Umbilical cord (tissue), 2 donors: ENCODE measurements around the gene HOXC9. TPM values are rescaled to one million over a fixed set of nuclear protein-coding genes. Genes with fewer than 3 reads are reported as not detected.

Experiments
- DNase-seq: peaks from one replicate; pipeline ENCODE4 v3.0.0-alpha.2; 2015; ENCODE audit warnings: low spot score
- total RNA-seq: library from RNA; depleted of rRNA; stranded (reverse); fragments of >200 nt; gene quantifications from one replicate; pipeline ENCODE4 v1.2.3, GENCODE V29; 2014; ENCODE audit warnings: low replicate concordance; ENCODE audit not compliant: insufficient read depth

Gene HOXC9
- total RNA-seq, 1 donor from 2014 or later, result 10.4 TPM

DNA sequence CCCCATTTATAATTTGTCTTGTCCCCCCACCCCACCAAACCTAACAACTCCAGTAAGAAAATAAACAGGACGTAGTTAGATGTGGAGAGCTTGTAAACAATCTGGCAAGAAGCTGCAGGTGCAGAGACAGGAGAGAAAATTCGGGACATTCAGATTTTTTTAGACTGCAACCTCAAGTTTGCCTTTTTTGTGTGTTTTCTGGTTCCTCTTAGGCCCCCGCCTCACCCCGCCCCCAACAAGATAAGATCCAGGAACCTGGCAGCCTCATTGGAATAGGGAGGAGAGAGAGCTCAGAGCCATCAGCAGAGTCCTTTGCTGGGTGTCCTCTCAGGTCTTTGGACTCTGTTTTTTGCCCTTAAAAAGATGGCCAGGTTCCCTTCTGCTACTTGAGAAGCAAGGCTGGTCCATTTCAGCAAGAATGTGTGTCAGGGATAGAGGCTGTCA is 12.2 kb upstream of the HOXC9 start:
- DNase-seq, result peak; percentile 77

- DNase-seq, result no peak
These were observed 11.3 kb upstream of the HOXC9 start for GRCh38 chr12:53988541-53989226.

- DNase-seq, result peak; percentile 77
These were observed 10.5 kb upstream of the HOXC9 start for GRCh38 chr12:53989227-53990113.

DNA sequence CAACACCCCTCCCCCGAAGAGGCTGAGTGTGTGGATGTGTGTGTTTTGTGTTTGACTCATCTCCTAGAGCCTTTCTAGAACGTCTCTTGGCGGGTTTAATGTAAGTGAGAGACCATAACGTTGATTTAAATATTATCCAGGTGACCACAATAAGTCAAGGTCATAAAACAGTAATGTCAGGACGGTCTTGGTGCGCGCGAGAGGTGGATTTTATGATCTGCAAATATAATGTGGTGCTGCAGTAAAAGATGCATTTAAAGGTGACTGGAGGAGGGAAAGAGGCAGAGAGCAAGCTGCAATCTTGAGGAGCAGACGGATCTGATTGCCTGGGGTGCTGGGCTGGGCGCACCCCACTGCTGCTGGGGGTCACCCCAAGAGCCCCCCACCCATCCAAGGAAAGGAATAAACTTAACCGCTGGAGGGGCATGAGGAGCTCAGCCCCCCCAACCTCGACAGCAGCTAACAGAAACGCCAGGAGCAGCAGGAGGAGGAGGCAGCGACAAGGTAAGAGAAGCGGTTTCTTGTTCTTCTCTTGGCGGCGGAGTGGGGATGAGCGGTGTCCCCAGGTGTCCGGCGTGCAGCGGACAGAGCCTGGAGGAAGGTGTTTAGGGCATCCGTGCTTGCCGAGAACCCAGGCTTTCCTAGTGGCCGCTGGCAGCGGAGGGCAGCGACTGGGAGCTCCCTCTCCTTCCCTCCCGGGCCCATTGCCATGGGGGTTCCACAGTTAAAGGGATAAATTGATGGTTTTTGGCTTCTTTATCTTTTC is 9.5 kb upstream of the HOXC9 start:
- DNase-seq, result peak; percentile 47

DNA sequence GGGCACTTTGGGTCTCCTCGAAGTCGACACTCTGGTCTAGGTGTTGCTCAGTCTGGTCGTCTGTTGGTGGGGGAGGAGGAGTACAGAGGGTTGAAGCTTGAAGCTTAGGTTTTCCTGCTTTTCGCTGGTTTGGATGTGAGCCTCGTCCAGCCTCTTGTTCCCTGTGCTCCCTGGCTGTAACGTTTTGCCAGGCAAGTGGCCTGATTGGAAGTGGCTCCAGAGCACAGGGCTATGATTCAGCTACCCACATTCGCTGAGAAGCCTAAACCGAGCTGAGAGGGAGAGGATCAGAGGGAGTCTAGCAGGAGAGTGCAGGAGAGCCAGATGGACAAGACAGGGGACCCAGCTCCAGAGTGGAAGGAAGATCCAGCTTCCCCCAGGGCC is 8.9 kb upstream of the HOXC9 start:
- peak; percentile 64 for DNase-seq

DNA sequence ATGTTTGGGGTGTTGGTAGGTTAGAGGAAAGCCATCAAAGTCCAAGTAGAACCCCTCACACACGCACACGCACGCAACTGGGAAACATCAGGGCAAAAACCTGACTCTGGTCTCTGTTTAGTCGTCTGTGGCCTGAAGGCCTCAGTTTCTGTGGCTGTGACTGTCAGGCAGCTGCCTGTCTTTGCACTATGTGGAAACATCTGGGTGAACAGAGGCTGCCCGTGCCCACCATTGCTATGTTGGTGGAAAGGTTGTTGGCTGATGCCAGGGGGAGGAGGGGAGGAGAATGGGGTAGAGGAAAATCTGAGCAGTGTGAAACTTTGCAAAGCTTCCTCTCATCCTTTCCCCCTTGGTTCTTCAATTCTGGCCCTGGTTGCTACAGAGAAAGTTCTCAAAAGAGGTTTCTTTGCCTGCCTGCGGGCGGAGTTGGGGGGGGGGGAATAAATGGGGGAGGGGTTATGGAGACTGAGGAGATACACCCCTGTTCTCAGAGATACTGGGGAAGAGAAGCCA is 7.5 kb upstream of the HOXC9 start:
- DNase-seq, result no peak

DNA sequence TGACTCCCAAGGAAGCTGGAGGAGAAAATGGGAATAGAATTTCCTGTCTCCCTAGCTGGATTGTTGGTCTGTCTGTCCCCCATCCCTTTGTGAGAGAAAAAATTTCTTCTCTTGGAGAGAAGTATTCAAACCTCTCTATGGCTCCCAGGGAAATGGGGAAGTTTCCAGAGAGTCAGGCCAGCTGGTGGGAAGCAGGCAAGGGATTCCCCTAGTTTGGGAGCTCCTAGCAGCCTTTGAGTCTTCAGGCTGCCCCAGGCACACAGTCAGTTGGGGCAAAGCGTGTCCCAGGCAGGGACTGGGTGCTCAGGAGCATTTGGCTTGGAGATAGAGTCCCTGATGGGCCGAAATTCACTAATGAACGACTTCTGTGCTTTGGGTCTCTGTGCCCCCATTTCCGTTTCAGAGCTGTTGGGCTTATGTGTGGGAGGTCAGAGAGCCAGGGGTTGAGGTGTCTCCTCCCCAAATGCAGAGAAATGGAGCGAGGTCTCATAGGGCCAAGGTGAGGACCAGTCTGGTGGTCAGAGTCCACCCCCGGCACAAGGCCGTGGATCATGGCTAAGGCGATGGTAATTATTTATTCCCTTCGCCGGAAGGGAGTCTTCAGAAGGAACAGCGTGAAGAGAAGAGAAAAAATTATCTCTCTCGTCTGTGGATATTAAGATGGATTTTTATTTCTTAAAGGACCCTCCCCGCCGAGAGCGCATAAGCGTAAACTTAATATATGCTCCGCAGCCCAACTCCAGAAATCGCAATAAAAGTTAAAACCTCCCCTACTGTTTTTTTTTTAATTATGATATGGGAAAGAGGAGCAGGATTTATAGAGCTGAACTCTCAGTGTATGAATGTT is 6.6 kb upstream of the HOXC9 start:
- DNase-seq, result no peak

DNA sequence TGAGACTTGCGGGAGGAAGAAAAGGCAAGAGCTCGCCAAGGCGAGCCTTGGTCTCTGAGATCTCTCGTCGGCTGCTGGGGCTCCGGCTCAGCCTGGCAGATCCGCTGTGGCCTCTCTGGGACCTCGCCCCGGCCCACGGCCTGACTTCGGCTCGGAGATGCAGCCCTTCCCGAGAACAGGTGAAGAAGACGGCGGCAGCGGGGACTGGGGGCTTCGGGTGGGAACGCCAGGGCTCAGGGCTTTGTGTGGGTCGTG is 6.0 kb upstream of the HOXC9 start:
- peak; percentile 46 for DNase-seq

DNA sequence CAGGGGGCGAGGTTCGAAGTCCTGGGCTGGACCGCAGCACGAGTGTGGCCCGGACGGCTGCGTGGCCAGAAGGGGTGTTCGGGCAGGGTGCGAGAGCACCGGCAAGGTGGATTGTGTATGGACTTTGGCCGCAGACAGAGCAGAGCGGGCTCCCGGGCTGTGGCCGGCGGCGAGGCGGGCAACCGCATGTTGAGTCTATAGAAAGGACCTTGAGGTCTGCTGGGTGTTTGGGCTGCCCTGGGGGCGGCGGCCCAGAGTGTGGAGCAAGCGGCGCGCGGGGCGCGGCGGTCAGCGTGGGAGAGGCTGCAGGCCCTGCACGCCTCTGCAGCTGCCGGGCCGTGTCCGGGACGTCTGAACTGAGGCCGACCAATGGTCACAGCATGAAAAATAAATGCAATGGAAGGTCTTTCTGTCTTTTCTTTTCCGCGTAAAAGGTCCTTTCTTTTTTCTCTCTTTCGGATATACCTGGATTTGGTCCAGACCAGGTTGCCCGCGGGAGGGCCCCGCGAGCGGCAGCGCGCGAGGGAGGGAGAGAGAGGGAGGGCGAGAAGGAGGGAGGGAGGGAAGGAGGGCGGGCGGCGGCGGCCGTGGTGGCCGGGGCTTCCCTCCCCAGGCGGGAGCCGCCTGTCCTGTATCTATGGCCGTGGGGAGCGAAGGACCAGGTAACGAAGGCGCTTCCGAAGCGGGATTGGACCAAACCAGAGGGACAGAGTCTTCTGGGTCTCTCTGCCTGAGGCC is 5.5 kb upstream of the HOXC9 start:
- peak; percentile 40 for DNase-seq

DNA sequence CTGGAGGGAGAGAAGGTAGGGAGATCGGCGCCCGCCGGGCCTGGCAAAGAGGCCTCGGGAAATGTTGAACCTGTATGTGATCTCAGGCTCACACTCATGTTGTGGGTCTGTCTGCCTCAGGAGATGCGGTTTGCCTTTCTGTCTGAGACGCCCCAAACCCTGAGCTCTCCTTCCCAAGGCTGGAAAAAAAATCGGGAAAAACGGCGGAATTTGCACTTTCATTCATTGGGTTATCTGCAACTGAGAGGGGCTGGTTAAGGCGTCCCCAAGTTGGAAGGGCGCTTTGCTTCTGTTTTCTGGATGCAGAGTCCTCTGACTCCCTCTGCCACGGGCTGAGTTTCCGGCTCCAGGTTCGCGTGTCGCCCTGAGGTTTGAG is 5.0 kb upstream of the HOXC9 start:
- DNase-seq, result no peak

- peak; percentile 84 for DNase-seq
These were observed 4.4 kb upstream of the HOXC9 start for GRCh38 chr12:53995378-53996239.

GRCh38 chr12:53996240-53997203 is 3.4 kb upstream of the HOXC9 start:
- peak; percentile 29 for DNase-seq

- DNase-seq, result peak; percentile 57
These were observed 2.5 kb upstream of the HOXC9 start for GRCh38 chr12:53997204-53998109.

- peak; percentile 46 for DNase-seq
These were observed 1.7 kb upstream of the HOXC9 start for GRCh38 chr12:53998110-53998899.

DNA sequence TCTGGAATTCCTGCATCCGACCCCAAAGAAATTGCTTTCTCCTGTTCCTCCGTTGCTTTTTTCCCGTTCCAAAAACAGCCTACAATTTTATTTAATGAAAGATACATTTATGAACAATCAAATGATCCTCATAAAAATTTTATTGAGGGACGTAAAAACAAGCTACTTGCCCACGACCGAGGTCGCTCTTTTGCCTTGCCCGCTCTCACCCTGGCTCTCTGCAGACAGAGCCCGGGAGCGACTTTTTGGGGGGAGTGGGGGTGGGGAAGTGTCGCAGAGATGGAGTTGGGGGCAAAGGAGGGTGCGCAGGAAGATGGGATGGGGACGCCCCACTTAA is 1.1 kb upstream of the HOXC9 start:
- no peak for DNase-seq

DNA sequence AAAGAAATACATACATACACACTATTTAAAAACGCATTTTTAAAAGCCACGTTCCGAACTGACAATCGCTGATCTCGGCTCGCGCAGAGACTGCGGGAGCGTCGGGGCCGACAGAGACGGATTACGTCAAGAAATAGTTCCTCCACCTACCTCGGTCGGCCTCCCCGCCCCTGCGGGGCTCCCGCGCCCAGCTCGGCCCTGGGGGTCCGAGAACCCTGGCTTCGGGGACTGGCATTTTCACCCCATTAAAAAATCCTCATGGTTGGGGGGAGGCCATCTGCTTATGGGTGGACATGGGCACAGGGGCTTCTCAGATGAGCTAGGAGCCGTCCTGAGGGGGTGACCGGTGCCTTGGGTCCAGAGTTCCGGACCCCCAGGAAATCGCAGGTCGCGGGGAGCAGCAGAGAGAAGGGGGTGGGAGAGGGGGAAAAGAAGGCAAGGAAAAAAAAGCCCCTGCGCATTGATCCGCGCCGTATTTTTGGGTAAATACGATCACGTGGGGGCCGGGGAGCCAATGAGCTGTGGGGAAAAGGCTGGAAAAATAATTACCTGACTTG is 324 bp upstream of the HOXC9 start:
- DNase-seq, result peak; percentile 85
